ENCODE results near the gene ADK. TPM values are rescaled to one million over a fixed set of nuclear protein-coding genes. Genes with fewer than 3 reads are reported as not detected.
A peak's percentile ranks its signal among the peaks of the same experiment; 100 is the strongest.

Gene ADK
- total and polyA plus RNA-seq, 2 of the 13 experiments (the other 11 are each of a cell fraction or from before 2014, with no cell fraction given), result 48.6 to 79.1 TPM

DNA sequence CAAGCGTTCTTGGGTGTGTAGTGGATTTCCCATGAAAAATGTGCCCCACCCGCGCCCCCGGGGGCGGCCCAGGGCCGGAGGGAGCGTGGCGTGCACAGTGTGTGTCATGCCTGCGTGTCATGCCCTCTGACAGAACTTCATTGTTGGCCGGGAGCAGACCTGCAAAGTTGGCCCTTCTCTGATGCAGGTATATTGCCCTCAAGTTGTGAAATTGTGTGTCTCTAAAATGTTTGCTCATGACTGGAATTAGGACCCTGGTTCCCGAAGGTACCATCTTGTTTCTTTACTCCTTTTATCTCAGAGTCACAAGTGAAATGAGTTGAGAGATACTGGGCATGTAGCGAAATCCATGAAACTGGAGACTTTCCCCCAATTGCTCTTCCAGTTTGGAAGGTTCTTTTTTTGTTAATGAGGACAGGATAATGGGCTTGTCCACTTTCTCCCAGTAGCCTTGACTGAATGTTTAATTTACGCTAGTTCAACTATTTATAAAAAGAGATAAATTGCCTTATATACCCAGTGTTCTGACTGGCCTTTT lies 26.2 kb downstream of the ADK start (continued):
- TF ChIP-seq ZBTB14 (CRISPR knock-in tag; IDR thresholded peaks at IDR 0.05), result no peak
- TF ChIP-seq NR2F6 (IDR thresholded peaks at IDR 0.05), result peak; percentile 12; the same call in 1 of the 2 replicates
- no peak for TF ChIP-seq NR2F6 (CRISPR knock-in tag; IDR thresholded peaks at IDR 0.05)
- no peak for TF ChIP-seq HHEX (CRISPR knock-in tag; IDR thresholded peaks at IDR 0.05)
- TF ChIP-seq, protein P1, sequence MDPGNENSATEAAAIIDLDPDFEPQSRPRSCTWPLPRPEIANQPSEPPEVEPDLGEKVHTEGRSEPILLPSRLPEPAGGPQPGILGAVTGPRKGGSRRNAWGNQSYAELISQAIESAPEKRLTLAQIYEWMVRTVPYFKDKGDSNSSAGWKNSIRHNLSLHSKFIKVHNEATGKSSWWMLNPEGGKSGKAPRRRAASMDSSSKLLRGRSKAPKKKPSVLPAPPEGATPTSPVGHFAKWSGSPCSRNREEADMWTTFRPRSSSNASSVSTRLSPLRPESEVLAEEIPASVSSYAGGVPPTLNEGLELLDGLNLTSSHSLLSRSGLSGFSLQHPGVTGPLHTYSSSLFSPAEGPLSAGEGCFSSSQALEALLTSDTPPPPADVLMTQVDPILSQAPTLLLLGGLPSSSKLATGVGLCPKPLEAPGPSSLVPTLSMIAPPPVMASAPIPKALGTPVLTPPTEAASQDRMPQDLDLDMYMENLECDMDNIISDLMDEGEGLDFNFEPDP (CRISPR knock-in tag; conservative IDR thresholded peaks at IDR 0.05), result 0 out of 2 replicates have a peak, but pooled peaks have one; percentile 34
- TF ChIP-seq TGIF2 (CRISPR knock-in tag; IDR thresholded peaks at IDR 0.05), result peak; percentile 66; the same call in 1 of the 2 replicates
- peak in 1 of 2 experiments; percentile 56; a peak in 1 of 4 replicates for TF ChIP-seq EP300 (IDR thresholded peaks at IDR 0.05; ENCODE audit: low read depth in 2 of 2, low read length in 2 of 2)
- TF ChIP-seq EP300 (CRISPR knock-in tag; IDR thresholded peaks at IDR 0.05; ENCODE audit: borderline replicate concordance), result no peak
- 0 out of 4 replicates have a peak, but pooled peaks of 1 of the 2 experiments have one; percentile 23 for TF ChIP-seq POLR2A (IDR thresholded peaks at IDR 0.05; ENCODE audit: insufficient read depth in 1 of 2, low read depth in 2 of 2, low read length in 2 of 2)
- TF ChIP-seq ZNF644 (CRISPR knock-in tag; IDR thresholded peaks at IDR 0.05; ENCODE audit: low read depth), result peak; percentile 98
- 0 out of 2 replicates have a peak, but pooled peaks have one; percentile 1 for TF ChIP-seq NR2C2 (CRISPR knock-in tag; IDR thresholded peaks at IDR 0.05; ENCODE audit: borderline replicate concordance)
- no peak for TF ChIP-seq FUBP1 (CRISPR knock-in tag; IDR thresholded peaks at IDR 0.05; ENCODE audit: borderline replicate concordance)
- TF ChIP-seq HBP1 (CRISPR knock-in tag; IDR thresholded peaks at IDR 0.05; ENCODE audit: low read depth), result 0 out of 2 replicates have a peak, but pooled peaks have one; percentile 2
- no peak for TF ChIP-seq AKNA (CRISPR knock-in tag; IDR thresholded peaks at IDR 0.05; ENCODE audit: borderline replicate concordance)
- TF ChIP-seq, protein P2, sequence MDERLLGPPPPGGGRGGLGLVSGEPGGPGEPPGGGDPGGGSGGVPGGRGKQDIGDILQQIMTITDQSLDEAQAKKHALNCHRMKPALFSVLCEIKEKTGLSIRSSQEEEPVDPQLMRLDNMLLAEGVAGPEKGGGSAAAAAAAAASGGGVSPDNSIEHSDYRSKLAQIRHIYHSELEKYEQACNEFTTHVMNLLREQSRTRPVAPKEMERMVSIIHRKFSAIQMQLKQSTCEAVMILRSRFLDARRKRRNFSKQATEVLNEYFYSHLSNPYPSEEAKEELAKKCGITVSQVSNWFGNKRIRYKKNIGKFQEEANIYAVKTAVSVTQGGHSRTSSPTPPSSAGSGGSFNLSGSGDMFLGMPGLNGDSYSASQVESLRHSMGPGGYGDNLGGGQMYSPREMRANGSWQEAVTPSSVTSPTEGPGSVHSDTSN (CRISPR knock-in tag; IDR thresholded peaks at IDR 0.05), result no peak
- peak; percentile 78 for TF ChIP-seq HNF4A (CRISPR knock-in tag; IDR thresholded peaks at IDR 0.05)
- TF ChIP-seq NPAS2 (CRISPR knock-in tag; IDR thresholded peaks at IDR 0.05; ENCODE audit: borderline replicate concordance), result no peak
- no peak for TF ChIP-seq EZH2 (conservative IDR thresholded peaks at IDR 0.05; ENCODE audit: low read depth, low read length)
